ENCODE measurements around the gene IRF2BP2. TPM values are rescaled to one million over a fixed set of nuclear protein-coding genes. Genes with fewer than 3 reads are reported as not detected.
"Not testable (repeated sequence)": the region's sequence is repeated elsewhere in the genome, so short reads cannot be mapped to it uniquely, and the experiment has no call there.

The IRF2BP2 gene
- total and polyA plus RNA-seq, 2 experiments from 2014 or later = 68.2 to 135 TPM

DNA sequence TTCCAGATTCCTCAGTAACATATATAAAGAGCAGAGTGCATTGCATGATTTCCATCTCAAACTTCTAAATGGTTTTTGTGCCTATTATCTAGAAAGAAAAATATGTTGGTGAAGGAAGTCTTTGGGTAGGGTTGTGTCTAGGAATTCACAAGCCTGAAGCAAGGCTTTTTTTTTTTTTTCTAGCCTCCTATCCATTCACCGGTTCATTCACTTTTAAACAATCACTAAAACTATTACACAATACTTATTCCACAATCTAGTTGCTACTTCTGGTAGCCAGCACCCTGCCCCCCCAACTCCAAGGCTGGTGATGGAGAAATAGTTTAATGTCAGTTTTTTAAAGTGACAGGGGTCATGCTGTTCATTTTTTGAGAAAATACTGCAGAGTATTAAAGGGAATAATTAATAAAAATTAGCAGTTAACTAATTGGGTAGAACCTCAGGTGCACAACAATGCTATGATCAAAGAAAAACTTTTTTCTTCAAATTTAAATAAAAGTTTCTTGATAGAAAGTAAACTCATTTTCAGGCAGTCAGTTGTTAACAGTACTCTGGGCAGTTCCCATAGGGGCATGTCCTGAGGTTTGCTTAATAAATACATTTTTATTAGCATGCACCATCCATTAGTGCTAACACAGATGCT is 10.9 kb downstream of the IRF2BP2 start:
- Histone ChIP-seq H3K27me3 (no peaks in the 10 kb centered on the region), H3K4me2 (peak overlapping the region; percentile 83), H3K79me2 (peaks cover 21% of the 10 kb centered on the region), H2AFZ (no peak overlapping the region), H3K27ac (peak overlapping the region; percentile 99), H3K9me2 (replicated peaks; ENCODE audit: insufficient read depth) (no peaks in the 10 kb centered on the region), H3K4me1 (ENCODE audit: insufficient read depth) (peaks cover 38% of the 10 kb centered on the region), H4K20me1 (ENCODE audit: insufficient read depth, poor library complexity, severe bottlenecking) (no peaks in the 10 kb centered on the region), H3K36me3 (replicated peaks; ENCODE audit: insufficient read depth, low read depth) (no peaks in the 10 kb centered on the region), H3K9me3 (ENCODE audit: low read depth) (no peaks in the 10 kb centered on the region), H3K4me3 (peak overlapping the region; percentile 11)
- TF ChIP-seq EZH2phosphoT487 (IDR thresholded peaks at IDR 0.05; ENCODE audit: low read depth, severe bottlenecking, unreplicated experiment) (no peak), EZH2 (IDR thresholded peaks at IDR 0.05; ENCODE audit: borderline replicate concordance) (no peak)
- TF ChIP-seq, protein P1, sequence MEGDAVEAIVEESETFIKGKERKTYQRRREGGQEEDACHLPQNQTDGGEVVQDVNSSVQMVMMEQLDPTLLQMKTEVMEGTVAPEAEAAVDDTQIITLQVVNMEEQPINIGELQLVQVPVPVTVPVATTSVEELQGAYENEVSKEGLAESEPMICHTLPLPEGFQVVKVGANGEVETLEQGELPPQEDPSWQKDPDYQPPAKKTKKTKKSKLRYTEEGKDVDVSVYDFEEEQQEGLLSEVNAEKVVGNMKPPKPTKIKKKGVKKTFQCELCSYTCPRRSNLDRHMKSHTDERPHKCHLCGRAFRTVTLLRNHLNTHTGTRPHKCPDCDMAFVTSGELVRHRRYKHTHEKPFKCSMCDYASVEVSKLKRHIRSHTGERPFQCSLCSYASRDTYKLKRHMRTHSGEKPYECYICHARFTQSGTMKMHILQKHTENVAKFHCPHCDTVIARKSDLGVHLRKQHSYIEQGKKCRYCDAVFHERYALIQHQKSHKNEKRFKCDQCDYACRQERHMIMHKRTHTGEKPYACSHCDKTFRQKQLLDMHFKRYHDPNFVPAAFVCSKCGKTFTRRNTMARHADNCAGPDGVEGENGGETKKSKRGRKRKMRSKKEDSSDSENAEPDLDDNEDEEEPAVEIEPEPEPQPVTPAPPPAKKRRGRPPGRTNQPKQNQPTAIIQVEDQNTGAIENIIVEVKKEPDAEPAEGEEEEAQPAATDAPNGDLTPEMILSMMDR (IDR thresholded peaks at IDR 0.05; ENCODE audit: poor library complexity) = no peak
- DNase-seq (ENCODE audit: low spot score) = peak; percentile 27
- WGBS (ENCODE audit: low lambda C conversion rate, missing lambda C conversion rate) = 37% methylated on average over 1 of the region's 1 CpG

- H4K20me1 ChIP-seq (ENCODE audit: insufficient read depth, poor library complexity, severe bottlenecking) = no peaks in the 10 kb centered on the region
- no peak overlapping the region for H2AFZ ChIP-seq
- TF ChIP-seq EZH2phosphoT487 (IDR thresholded peaks at IDR 0.05; ENCODE audit: low read depth, severe bottlenecking, unreplicated experiment) = no peak
- TF ChIP-seq, protein P1 (IDR thresholded peaks at IDR 0.05; ENCODE audit: poor library complexity) = peak; percentile 50
- H3K9me2 ChIP-seq (replicated peaks; ENCODE audit: insufficient read depth) = no peaks in the 10 kb centered on the region
- H3K4me1 ChIP-seq (ENCODE audit: insufficient read depth) = peaks cover 30% of the 10 kb centered on the region
- H3K27me3 ChIP-seq = no peaks in the 10 kb centered on the region
- no peaks in the 10 kb centered on the region for H3K36me3 ChIP-seq (replicated peaks; ENCODE audit: insufficient read depth, low read depth)
- no peak overlapping the region for H3K4me2 ChIP-seq
- peaks cover 10% of the 10 kb centered on the region for H3K79me2 ChIP-seq
- H3K27ac ChIP-seq = no peak overlapping the region
- DNase-seq (ENCODE audit: low spot score) = peak; percentile 52
- no peaks in the 10 kb centered on the region for H3K9me3 ChIP-seq (ENCODE audit: low read depth)
- H3K4me3 ChIP-seq = no peak overlapping the region
- 41% methylated on average over 2 of the region's 2 CpGs for WGBS (ENCODE audit: low lambda C conversion rate, missing lambda C conversion rate)
Measured at GRCh38 chr1:234597894-234598293, 12.1 kb downstream of the IRF2BP2 start.

- H3K4me2 ChIP-seq = no peak overlapping the region
- H3K36me3 ChIP-seq (replicated peaks; ENCODE audit: insufficient read depth, low read depth) = no peaks in the 10 kb centered on the region
- TF ChIP-seq, protein P1 (IDR thresholded peaks at IDR 0.05; ENCODE audit: poor library complexity) = no peak
- TF ChIP-seq EZH2 (IDR thresholded peaks at IDR 0.05; ENCODE audit: borderline replicate concordance) (no peak), EZH2phosphoT487 (IDR thresholded peaks at IDR 0.05; ENCODE audit: low read depth, severe bottlenecking, unreplicated experiment) (no peak)
- DNase-seq (ENCODE audit: low spot score) = no peak
- no peak overlapping the region for H3K4me3 ChIP-seq
- H3K27ac ChIP-seq = no peak overlapping the region
- H3K9me3 ChIP-seq (ENCODE audit: low read depth) = no peaks in the 10 kb centered on the region
- H4K20me1 ChIP-seq (ENCODE audit: insufficient read depth, poor library complexity, severe bottlenecking) = no peaks in the 10 kb centered on the region
- H3K27me3 ChIP-seq = no peaks in the 10 kb centered on the region
- H3K4me1 ChIP-seq (ENCODE audit: insufficient read depth) = peaks cover 13% of the 10 kb centered on the region
- H3K9me2 ChIP-seq (replicated peaks; ENCODE audit: insufficient read depth) = no peaks in the 10 kb centered on the region
- no peak overlapping the region for H2AFZ ChIP-seq
- 94% methylated on average over 2 of the region's 2 CpGs for WGBS (ENCODE audit: low lambda C conversion rate, missing lambda C conversion rate)
- no peaks in the 10 kb centered on the region for H3K79me2 ChIP-seq
Measured at GRCh38 chr1:234595899-234596298, 14.1 kb downstream of the IRF2BP2 start.

DNA sequence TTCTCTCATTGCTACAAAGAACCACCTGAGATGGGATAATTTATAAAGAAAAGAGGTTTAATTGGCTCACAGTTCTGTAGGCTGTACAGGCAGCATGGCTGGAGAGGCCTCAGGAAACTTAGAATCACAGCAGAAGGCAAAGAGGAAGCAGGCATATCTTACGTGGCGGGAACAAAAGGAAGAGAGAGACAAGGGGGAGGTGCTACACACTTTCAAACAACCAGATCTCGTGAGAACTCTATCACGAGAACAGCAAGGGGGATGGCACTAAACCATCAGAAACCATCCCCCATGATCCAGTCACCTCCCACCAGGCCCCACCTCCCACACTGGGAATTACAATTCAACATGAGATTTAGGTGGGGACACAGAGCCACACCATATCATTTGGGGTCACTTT is 15.4 kb downstream of the IRF2BP2 start:
- H4K20me1 ChIP-seq (ENCODE audit: insufficient read depth, poor library complexity, severe bottlenecking); H3K36me3 ChIP-seq (replicated peaks; ENCODE audit: insufficient read depth, low read depth); H3K4me2 ChIP-seq; DNase-seq (ENCODE audit: low spot score); H3K27ac ChIP-seq; H2AFZ ChIP-seq; H3K79me2 ChIP-seq; H3K4me3 ChIP-seq; H3K4me1 ChIP-seq (ENCODE audit: insufficient read depth); H3K9me2 ChIP-seq (replicated peaks; ENCODE audit: insufficient read depth); H3K9me3 ChIP-seq (ENCODE audit: low read depth); H3K27me3 ChIP-seq: not testable (repeated sequence)
- WGBS (ENCODE audit: low lambda C conversion rate, missing lambda C conversion rate) = 92% methylated on average over 4 of the region's 4 CpGs
